SKM-1 treated with dmso at 0.1 percent for 144 hours (cell line): ENCODE results near the gene PACRG.
"Not testable (repeated sequence)": the region's sequence is repeated elsewhere in the genome, so short reads cannot be mapped to it uniquely, and the experiment has no call there.

Source experiments
- DNase-seq: peaks from one replicate; lab custom pipeline; 2025; ENCODE audit not compliant: unreplicated experiment; lab: John Stamatoyannopoulos, UW

Gene PACRG

DNA sequence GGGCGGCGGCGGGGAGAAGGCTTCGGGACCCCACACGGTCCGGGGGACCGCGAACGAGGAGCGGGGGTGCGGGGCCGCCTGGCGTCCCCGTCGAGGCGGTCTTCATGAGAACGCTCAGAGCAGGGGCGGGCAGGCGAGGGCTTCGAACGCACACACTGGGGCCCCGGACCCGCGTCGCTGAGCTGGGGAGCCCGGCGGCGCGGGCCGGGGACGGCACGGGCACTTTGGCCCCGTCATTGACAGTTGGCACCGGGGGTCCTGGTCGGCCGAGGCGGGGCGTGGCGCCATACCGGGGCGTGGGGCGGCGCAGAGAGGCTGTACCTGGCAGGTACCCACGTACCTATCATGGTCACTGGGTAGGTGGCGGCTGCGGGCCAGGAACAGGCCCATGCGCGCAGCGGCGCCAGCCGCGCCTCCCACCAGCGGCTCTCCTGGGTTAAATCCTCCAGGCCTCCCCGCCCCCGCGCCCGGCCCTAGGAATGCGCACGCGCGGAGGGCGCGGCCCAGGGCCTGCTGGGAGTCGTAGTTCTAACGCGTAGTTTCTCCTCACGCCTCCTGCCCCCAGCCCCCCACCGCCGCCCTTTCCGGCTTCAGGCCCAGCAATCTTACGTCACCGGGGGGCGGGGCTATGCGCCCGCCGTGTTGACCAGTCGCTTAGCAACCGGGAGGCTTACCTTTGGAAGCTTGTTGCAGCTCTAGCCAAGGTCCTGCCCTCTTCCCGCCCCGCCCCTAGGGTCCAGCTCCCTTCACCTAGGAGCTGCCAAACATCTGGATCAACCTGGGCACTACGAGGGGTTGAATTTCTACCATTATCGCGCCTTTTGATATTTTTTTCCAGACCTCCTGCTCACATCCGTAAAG lies at the start of gene PACRG, which contains the start of gene PRKN:
PACRG (plus strand) TSS at position 653 of the 861 bp plus-strand sequence.
PRKN (minus strand) TSS at position 445 of the 861 bp plus-strand sequence.
- DNase-seq, result peak; percentile 94

DNA sequence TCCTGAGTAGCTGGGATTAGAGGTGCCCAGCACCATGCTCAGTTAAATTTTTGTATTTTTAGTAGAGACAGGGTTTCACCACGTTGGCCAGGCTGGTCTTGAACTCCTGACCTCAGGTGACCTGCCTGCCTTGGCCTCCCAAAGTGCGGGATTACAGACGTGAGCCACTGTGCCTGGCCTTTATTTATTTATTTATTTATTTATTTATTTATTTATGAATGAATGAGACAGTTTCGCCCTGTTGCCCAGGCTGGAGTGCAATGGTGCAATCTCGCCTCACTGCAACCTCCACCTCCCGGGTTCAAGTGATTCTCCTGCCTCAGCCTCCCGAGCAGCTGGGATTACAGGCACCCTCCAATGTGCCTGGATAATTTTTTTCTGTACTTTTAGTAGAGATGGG lies 48.9 kb upstream of the PACRG start:
- not testable (repeated sequence) for DNase-seq

DNA sequence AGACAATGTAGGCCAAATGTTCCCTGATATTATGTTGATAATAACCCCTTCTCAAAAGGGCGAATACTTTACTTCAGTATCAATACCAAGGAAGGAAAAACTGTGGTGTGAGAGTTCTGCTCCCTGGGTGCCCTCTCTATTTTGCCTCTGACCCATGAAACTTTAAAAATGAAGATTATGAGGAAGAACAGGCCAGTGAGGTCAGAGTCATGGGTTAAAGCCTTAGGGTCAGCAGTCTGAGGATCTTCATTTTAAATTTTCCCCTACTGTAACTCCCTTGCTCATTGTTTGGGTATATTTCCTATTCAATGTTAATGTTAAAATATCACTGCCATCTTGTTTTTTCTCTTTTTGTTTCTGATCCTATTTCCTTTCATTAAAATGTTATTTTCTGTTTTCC lies 48.1 kb upstream of the PACRG start:
- DNase-seq, result no peak

DNA sequence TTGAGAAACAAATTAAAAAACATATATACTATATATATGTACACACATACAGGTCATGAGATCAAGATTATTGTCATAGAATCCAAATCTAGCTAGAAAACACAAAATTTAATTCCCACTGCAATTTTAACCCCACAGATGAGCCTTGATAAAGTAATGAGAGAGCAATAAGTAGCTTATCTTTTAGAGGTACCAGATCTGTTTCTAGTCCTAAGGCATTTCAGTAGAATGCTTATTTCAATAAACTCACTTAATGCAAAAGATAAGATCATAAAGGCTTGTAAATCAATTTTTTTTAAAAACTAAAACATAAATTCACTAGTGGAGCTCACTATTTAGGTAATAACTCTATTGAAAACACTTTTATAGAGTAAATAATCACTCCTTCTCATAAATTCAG lies 47.4 kb upstream of the PACRG start:
- no peak for DNase-seq

DNA sequence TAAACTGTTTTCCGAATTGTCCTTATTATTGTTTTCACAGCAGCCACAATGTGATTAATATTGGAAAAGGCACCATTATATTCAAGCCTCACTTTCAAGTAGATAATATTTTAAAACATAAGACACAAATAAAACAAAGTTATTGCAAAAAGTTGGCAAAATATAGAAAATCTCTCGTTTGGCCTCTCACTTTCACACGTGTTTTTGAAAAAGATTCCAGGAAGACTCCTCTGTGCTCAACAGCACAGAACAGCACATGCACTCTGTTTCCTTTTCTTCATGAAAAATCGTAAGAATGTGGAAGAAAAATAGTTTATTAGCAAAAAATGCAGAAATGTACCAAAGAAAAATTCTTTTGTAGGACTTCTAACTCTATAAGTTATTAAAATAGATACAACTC lies 46.9 kb upstream of the PACRG start:
- no peak for DNase-seq

DNA sequence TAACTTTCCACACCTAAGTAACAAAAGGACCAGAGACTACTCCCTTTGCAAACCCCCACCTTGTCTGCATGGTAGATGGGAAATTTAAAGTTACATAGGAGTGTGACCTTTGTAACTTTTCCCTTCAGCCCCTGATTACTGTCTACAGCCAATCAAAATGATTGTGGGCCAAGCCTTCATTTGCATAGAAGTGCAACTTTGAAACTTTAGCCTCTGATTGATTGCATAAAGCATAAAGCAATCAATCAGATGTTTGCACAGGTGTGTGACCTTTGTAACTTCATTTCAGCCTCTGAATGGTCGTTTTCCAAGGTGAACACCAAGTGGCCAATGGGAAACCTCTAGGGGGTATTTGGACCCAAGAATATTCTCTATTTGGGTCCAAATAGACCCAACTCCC lies 46.3 kb upstream of the PACRG start:
- DNase-seq, result no peak

DNA sequence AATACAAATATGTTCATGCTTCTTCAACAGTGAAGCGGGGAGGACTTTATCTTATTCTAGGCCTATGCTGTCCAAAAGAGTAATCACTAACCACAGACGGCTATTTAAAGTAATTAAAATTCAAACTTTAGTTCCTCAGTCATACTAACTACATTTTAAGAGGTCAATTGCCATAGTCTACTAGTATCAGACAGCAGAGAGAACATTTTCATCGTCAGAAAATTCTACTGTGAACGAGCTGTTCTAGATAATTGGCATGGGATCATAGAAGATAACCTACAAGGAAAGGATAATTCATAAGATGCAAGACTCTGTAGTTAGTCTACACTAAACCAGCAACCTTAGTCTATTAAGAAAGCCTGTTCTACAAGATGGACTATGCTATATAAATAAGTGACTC lies 44.6 kb upstream of the PACRG start:
- no peak for DNase-seq

DNA sequence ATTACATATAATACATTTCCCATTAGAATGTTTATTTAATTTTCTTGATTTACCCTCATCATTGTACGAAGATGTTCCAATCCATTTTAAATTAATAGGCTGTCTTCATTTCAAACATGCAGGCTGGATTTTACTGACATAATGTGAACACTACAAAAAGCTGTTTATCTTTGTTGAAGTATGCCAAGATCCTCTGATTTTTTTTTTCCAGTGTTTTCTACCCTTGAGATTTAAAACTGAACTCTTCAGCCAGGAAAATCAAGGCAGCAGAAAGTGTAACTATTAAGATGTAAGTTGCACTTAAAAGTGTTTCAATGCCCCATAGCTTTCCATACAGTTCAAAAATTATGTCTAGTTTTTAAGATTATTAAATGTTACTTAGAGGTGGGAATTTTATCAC lies 43.7 kb upstream of the PACRG start:
- no peak for DNase-seq

DNA sequence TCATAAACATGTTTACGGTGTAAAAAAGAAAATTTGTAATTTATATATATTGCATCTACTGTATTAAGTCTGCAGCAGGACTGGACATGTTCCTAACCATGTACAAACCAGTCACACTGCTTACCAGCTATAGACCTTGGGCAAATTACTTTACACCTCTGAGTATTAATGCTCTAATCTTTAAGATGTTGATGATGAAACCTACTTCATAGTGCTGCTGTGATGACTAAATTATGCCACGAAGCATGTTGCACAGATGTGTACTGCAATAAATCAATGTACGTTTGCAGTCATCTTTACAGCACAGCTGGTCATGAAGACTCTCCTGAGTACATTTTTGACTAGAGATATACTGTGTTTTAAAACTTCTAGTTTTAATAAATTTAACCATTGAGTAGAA lies 42.8 kb upstream of the PACRG start:
- DNase-seq, result no peak

DNA sequence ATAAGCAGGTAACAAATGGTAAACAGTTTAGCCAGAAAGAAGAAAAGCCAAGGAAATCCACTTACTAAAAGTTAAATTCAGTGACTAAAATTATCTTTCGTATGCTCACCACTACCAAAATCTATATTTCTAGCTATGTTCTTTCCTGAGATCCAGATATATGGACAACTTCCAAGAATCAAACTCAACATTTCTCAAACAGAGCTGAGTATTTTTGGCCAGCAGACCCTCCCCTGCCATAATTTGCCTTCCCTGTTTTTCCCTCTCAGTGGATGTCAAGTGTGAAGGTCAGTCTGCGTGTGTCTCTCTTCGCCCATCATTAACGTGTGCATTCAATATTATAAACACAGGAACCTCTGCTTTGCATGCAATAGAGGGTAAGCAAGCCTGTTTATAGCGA lies 42.2 kb upstream of the PACRG start:
- no peak for DNase-seq

DNA sequence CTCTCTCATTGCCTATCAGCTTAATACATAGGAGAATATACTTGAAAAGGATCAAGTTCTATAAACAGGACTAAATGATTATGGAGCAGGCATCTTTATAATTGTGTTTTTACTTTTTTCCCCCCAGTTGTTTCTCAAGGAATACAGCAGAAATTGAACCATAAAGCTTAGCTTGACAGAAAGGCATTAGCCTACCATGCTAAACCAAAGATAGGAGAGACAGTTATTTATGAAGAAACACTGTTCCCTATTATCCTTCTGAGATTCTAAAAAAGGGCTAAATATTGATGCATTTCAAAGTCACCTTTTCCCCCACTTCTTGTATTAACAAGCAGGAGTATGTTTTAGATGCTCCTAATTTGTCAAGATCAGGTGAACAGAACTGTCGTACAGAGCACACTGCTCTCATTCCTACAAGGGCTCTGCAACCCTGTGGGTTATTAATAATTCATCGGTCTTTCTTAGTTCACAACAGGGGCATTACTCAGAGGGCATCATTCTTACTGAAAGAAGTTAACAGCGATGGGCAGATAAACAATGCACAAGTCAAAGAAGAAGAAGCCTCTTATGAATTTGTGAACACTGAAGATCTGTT lies 38.9 kb upstream of the PACRG start:
- DNase-seq, result no peak

DNA sequence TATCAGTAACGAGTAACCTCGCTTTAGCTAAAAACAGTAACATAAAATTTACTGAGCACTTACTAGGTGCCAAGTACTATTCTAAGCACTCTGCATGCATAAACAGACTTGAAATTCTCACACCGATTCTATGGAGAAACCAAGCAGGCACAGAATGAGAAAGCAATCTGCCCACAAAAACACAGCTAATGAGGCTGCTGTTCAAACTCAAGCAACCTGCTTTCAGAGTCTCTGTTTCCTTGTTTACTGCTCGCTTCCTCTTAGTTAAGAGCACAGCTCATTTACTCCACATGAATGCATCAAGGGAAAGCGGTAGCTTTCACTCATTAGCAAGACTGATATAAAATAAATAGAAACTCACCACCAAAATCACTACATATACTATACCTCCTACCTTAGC lies 37.6 kb upstream of the PACRG start:
- no peak for DNase-seq

DNA sequence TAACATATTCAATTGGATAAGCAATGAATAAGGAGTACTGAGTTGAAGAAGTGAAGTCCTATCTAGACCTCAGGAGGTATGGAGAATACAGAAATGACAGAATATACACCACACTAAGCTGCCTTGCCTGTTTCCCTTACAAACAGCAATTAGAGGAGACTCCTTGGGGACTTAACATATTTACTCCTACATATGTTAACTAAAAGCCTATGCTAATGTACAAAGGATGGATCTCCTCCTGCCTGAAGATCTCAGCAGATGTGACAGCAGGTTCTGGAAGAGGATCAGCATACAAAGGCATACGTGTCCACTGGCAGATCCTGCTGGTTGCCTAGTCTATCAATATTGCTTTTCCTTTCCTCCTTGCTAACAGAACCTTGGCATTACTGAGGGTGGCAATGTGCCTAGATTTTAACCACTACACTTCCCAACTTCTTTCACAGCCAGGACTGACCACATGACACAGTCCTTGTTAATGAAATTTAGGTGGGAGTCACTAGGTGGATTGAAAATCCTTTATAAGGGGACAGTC lies 29.8 kb upstream of the PACRG start:
- DNase-seq, result no peak

DNA sequence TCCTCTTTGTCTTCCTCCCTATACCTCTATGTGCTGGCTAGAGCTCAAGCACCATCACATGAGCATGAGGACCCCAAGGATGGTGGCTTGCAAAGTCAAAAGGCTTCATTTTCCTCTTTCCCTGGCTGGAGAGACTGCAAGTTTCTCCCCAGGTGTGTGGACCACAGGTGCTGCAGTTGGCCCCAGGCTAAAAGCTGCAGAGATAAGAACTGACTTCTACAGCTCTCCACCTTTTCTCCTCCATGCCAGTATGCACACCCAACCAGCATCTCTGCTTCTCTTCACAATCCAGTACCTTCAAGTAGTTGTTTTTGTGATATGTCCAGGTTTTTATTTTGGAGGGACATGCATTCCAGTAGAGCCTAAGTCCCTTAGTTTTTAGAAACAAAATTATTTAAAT lies 29.3 kb upstream of the PACRG start:
- DNase-seq, result no peak

DNA sequence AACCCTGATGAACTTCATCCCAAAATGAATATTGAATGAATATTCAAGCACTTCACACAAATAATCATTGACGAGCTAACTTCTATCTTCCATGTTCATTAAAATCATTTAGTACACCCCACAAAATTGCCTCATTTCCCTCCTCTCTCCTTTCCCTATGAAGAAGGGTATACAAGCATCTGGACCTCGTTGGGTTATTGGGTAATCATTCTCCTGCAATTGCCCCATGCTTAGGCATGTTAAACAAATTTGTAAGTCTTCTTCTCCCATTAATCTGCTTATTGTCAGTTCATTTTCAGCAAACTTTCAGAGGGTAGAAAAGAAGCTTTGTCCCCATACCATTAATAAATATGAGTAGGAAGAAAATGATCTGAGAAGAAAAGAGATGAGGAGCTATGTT lies 27.8 kb upstream of the PACRG start:
- no peak for DNase-seq

DNA sequence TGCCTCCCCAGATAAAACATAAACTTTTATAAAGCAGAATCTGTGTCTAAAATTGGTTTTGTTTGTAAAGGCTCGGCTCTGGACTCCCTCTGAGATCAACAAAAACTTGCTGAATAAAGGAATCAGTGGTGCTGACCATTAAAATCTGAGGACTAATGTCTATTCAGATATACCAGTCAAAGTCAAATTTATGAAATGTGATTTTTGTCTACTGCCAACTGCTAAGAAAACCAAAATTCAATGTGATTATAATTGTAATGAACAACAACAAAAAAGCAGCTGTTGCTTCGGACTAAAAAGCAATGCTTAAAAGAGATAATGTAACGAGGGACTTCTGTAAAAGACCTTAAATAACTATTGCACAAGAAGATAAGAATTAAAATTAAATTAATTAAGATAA lies 26.8 kb upstream of the PACRG start:
- no peak for DNase-seq

DNA sequence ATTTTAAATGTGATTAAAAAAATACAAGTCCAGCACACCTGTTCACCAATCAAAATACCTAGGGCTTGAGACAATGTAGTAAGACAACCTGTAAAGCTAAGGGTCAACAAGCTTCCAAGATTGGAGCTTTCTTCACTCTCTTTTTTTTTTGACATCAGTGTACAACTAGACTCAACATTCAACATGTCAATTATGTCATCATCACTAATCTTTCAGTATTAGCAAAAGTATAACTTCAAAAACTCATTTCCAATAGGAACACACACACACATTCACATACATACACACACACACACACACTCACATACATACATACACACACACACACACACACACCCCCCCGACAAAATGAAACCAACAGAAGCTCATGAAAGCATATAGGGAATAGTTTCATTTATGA lies 26.2 kb upstream of the PACRG start:
- DNase-seq, result no peak

DNA sequence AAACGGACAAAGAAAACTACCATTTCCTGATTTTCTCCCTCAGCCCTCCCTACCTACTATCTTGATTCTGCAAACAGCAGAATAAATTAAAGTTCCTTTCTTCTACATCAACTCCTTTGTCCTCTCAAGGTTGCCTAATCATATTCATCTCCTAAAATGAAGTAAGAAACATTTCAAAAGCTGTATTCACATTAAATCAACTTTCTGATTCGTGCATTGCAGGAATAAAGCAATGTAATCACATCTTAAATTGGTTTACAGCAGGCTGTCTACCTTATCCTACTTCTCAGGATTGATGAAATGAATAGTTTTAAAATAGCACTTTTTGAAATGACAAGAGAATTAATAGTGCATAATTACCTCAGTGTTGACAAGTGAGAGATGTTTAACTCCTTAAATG lies 25.3 kb upstream of the PACRG start:
- DNase-seq, result no peak

DNA sequence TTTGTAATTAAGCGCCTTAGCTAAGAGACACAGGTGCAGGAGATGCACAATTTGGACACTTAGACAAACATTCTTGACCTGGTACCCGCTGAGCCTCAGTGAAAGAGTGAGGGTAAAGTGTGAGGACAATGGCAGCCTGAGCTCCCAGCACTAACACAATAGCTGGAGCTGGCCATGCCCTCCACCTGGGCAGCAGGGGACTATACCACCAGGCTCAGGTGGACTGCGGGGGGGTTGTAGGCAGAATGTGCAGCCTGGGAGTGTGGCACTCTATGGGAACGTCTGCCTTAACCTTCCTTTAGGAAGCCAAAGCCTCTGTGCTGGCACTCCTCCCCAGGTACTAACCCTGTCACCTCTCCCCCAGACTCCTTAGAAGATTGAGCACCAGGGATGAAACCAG lies 23.8 kb upstream of the PACRG start:
- DNase-seq, result no peak

DNA sequence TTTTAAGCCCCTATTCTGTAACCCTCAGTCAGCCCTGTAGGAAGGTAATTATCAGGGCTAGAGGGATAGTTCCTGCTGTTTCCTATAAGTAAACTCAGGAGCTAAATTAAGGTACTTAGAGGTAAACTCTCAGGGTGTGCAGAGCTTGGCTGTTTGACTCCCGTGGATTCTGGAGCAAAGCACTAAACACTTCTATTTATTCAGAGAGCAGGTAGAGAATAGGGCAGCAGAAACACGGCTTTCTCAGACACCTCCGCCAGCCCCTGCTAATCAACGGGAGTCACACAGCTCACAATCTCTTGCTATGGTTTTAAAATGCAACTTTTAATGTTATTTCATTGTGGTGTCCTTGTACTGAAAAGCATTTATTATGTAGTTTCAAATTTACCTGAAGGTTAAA lies 22.0 kb upstream of the PACRG start:
- DNase-seq, result no peak

DNA sequence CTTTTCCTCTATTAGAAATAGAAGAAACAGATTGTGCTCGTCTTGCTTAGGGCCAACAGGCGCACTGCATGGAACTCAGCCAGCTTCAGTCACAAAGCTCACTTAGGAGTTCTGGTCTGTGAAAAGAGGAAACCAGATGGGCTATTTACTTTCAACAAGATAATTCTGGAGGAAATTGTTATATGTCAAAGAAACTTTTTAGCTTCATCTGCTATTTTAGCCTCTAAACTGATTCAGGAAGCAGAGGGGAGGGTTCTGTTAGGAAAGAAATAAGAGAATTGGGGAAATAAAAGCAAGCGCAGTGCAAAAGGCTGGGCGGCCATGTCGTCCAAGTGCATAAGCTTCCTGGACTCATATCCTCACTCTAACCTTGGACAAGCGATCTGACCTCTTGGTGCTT lies 21.5 kb upstream of the PACRG start:
- DNase-seq, result no peak

DNA sequence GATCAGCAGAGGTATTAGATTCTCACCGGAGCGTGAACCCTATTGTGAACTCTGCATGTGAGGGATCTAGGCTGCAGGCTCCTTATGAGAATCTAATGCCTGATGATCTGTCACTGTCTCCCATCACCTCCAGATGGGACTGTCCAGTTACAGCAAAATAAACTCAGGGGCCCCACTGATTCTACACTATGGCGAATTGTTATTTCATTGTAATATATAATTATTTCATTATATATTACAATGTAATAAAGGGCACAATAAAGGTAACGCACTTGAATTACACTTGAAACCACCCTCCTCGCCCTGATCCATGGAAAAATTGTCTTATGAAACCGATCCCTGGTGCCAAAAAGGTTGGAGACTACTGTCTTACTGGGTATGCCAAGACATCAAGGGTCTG lies 18.8 kb upstream of the PACRG start:
- no peak for DNase-seq

DNA sequence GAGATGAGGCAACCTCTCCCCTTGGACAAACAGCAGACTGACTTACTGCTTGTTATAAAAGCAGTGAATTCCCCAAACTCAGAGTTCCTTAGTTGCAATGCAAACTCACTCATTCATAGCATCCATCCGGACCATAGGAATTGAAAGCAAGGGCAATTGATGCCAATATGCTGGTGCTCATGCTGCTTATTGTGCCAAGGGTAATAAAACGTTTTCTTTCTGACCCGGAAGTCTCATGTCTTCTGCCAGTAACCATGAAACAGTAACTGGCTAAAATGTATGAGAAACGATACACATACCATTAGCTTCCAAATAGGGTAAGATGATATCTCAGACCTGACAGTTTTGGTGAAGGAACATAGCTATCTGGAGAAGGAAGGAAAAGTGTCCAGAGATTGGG lies 18.3 kb upstream of the PACRG start:
- no peak for DNase-seq
